HG03175 (cell line): ENCODE results near the gene HPS3.
"Not testable (repeated sequence)": the region's sequence is repeated elsewhere in the genome, so short reads cannot be mapped to it uniquely, and the experiment has no call there.

Experiments used
- ATAC-seq: cut with Tn5 transposase; IDR thresholded peaks from one replicate; pipeline ENCODE4 v1.9.1; 2021; ENCODE audit warnings: mild to moderate bottlenecking, moderate library complexity; ENCODE audit not compliant: unreplicated experiment

The HPS3 gene

GRCh38 chr3:149180057-149180573, 50.7 kb downstream of the HPS3 start:
- no peak for ATAC-seq

- no peak for ATAC-seq
Measured at GRCh38 chr3:149181182-149181581, 51.7 kb downstream of the HPS3 start.

- ATAC-seq = no peak
Measured at GRCh38 chr3:149186219-149186618, 56.8 kb downstream of the HPS3 start.

- no peak for ATAC-seq
Measured at GRCh38 chr3:149186721-149187120, 57.3 kb downstream of the HPS3 start.

- no peak for ATAC-seq
Measured at GRCh38 chr3:149188494-149188893, 59.1 kb downstream of the HPS3 start.

GRCh38 chr3:149195221-149195620, 65.8 kb downstream of the HPS3 start:
- ATAC-seq = no peak

- ATAC-seq = not testable (repeated sequence)
Measured at GRCh38 chr3:149196805-149197592, 67.6 kb downstream of the HPS3 start.

GRCh38 chr3:149197669-149198068, 68.2 kb downstream of the HPS3 start:
- no peak for ATAC-seq

GRCh38 chr3:149198611-149199010, 69.2 kb downstream of the HPS3 start:
- ATAC-seq = no peak

- ATAC-seq = no peak
Measured at GRCh38 chr3:149199474-149199873, 70.0 kb downstream of the HPS3 start.

- ATAC-seq = peak; percentile 98
Measured at GRCh38 chr3:149203758-149204157, 74.3 kb downstream of the HPS3 start.

- no peak for ATAC-seq
Measured at GRCh38 chr3:149204390-149204991, 75.1 kb downstream of the HPS3 start.

GRCh38 chr3:149207475-149207874, 78.0 kb downstream of the HPS3 start:
- ATAC-seq = no peak

- ATAC-seq = no peak
Measured at GRCh38 chr3:149209431-149209830, 80.0 kb downstream of the HPS3 start.

GRCh38 chr3:149212386-149212785, 82.9 kb downstream of the HPS3 start:
- ATAC-seq = no peak

GRCh38 chr3:149214702-149215101, 85.3 kb downstream of the HPS3 start:
- ATAC-seq = no peak

GRCh38 chr3:149215515-149215914, 86.1 kb downstream of the HPS3 start:
- ATAC-seq = no peak

GRCh38 chr3:149216193-149216869, 86.9 kb downstream of the HPS3 start:
- no peak for ATAC-seq

- no peak for ATAC-seq
Measured at GRCh38 chr3:149217347-149217746, 87.9 kb downstream of the HPS3 start.

- not testable (repeated sequence) for ATAC-seq
Measured at GRCh38 chr3:149219380-149220121, 90.1 kb downstream of the HPS3 start.
